SK-N-MC (cell line): Measurements from ENCODE around the gene TRIM74.
"Not testable (repeated sequence)": the region's sequence is repeated elsewhere in the genome, so short reads cannot be mapped to it uniquely, and the experiment has no call there.

Source experiments
- EZH2 ChIP-seq: fragments of 200-600 bp; sonication (generic); IDR thresholded peaks from one replicate; pipeline ENCODE4 v1.6.1; 2017; ENCODE audit warnings: antibody characterized with exemption
- FOXP2 ChIP-seq: optimal IDR thresholded peaks from 2 replicates; pipeline ENCODE3; 2011; ENCODE audit warnings: mild to moderate bottlenecking, moderate library complexity; ENCODE audit not compliant: insufficient read depth; ENCODE audit errors: extremely low read length, control extremely low read depth
- POLR2AphosphoS5 ChIP-seq: IDR thresholded peaks from 2 replicates; pipeline ENCODE4 v1.6.1; 2012; ENCODE audit warnings: mild to moderate bottlenecking, low read depth, low read length, borderline replicate concordance

DNA sequence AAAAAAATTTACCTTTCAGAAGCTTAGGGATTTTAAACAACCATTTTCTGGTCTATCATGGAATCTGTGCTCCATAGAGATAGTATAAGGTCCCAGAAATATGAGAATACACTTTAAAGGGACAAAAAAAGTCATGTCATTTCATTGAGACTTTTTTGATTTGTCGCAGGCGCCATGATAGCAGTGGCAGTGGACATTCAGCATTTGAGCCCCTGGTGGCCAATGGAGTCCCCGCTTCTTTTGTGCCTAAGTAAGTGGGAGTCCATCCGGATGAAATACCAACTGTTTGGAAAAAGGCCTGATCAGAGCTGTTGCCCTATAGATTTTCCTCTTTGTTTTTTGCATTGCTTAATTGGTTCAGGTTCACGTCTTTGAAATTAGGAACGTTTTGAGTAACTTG is 41.0 kb downstream of the TRIM74 start:
- not testable (repeated sequence) for TF ChIP-seq POLR2AphosphoS5, EZH2, FOXP2
